OCI-LY1 (cell line): ENCODE results near the gene MCF2L.

ENCODE experiments used
- H2AFZ ChIP-seq: fragments of 200-600 bp; sonication (generic), shearing (Covaris generic); 2 replicates; pipeline ENCODE4 v1.6.0; 2014; ENCODE audit warnings: antibody characterized with exemption, mild to moderate bottlenecking, low read length
- H3F3A ChIP-seq: fragments of 200-600 bp; sonication (generic), shearing (Covaris generic); 2 replicates; pipeline ENCODE4 v1.6.0; 2014; ENCODE audit warnings: mild to moderate bottlenecking, antibody characterized with exemption, low read length, moderate library complexity; ENCODE audit not compliant: insufficient read depth
- H3K27ac ChIP-seq: fragments of 200-600 bp; sonication (generic); 2 replicates; pipeline ENCODE4 v1.5.1; 2014; ENCODE audit warnings: low read length, mixed run types, mild to moderate bottlenecking, low read depth; ENCODE audit not compliant: poor library complexity, severe bottlenecking
- H3K27me3 ChIP-seq: fragments of 200-600 bp; sonication (generic); 2 replicates; pipeline ENCODE4 v1.6.0; 2014; ENCODE audit warnings: antibody characterized with exemption, mild to moderate bottlenecking, low read length, moderate library complexity; ENCODE audit not compliant: insufficient read depth
- H3K36me3 ChIP-seq: fragments of 200-600 bp; sonication (generic); 2 replicates; pipeline ENCODE4 v1.6.1; 2014; ENCODE audit warnings: mild to moderate bottlenecking, antibody characterized with exemption, low read length, moderate library complexity, mixed read lengths; ENCODE audit not compliant: insufficient read depth
- H3K4me1 ChIP-seq: fragments of 200-600 bp; sonication (generic); 2 replicates; pipeline ENCODE4 v1.5.1; 2014; ENCODE audit warnings: mild to moderate bottlenecking, low read length, moderate library complexity; ENCODE audit not compliant: insufficient read depth, severe bottlenecking
- H3K4me2 ChIP-seq: fragments of 200-600 bp; sonication (generic), shearing (Covaris generic); 2 replicates; pipeline ENCODE4 v1.6.1; 2014; ENCODE audit warnings: low read length
- H3K4me3 ChIP-seq: fragments of 200-600 bp; sonication (generic); 2 replicates; pipeline ENCODE4 v1.5.1; 2014; ENCODE audit warnings: low read length, low read depth, mild to moderate bottlenecking, mixed read lengths; ENCODE audit not compliant: poor library complexity, severe bottlenecking
- H3K79me2 ChIP-seq: fragments of 200-600 bp; shearing (Covaris generic); 2 replicates; pipeline ENCODE4 v1.6.1; 2016; ENCODE audit warnings: mixed run types, low read length, mixed read lengths; ENCODE audit not compliant: insufficient read depth
- H3K9ac ChIP-seq: fragments of 200-600 bp; sonication (generic), shearing (Covaris generic); 2 replicates; pipeline ENCODE4 v1.6.1; 2014; ENCODE audit warnings: mild to moderate bottlenecking, low read length, mixed read lengths
- H3K9me2 ChIP-seq: fragments of 200-600 bp; sonication (generic), shearing (Covaris generic); 2 replicates; pipeline ENCODE4 v1.6.1; 2014; ENCODE audit warnings: low read depth, mild to moderate bottlenecking, low read length, mixed read lengths
- H3K9me3 ChIP-seq: fragments of 200-600 bp; shearing (Covaris generic); 2 replicates; pipeline ENCODE4 v1.6.1; 2014; ENCODE audit warnings: low read length, mixed read lengths
- H4K20me1 ChIP-seq: fragments of 200-600 bp; sonication (generic), shearing (Covaris generic); 2 replicates; pipeline ENCODE4 v1.6.0; 2016; ENCODE audit warnings: mild to moderate bottlenecking, low read length; ENCODE audit not compliant: insufficient read depth
- CTCF ChIP-seq: fragments of 200-600 bp; sonication (generic), shearing (Covaris generic); IDR thresholded peaks from 2 replicates; pipeline ENCODE4 v1.5.1; 2017; ENCODE audit warnings: mild to moderate bottlenecking, antibody characterized with exemption, low read length, moderate library complexity, mixed read lengths
- EZH2 ChIP-seq: fragments of 200-600 bp; sonication (generic), shearing (Covaris generic); IDR thresholded peaks from 2 replicates; pipeline ENCODE4 v1.8.0; 2017; ENCODE audit warnings: borderline replicate concordance, mixed run types, mild to moderate bottlenecking, antibody characterized with exemption, low read length, moderate library complexity, mixed read lengths

MCF2L gene

GRCh38 chr13:113123226-113124201 lies 154.5 kb downstream of the MCF2L start:
- TF ChIP-seq CTCF (peak; percentile 60), EZH2 (no peak)
- no peaks in the 10 kb centered on the region for H4K20me1 ChIP-seq
- no peaks in the 10 kb centered on the region for H3K9me2 ChIP-seq
- H3K27me3 ChIP-seq, result peaks cover 7% of the 10 kb centered on the region; the same call in 1 of the 2 replicates
- H3F3A ChIP-seq, result no peaks in the 10 kb centered on the region
- H3K4me3 ChIP-seq, result no peak overlapping the region
- H2AFZ ChIP-seq, result no peak overlapping the region
- no peaks in the 10 kb centered on the region for H3K36me3 ChIP-seq
- no peak overlapping the region for H3K9ac ChIP-seq
- no peaks in the 10 kb centered on the region for H3K4me1 ChIP-seq
- H3K9me3 ChIP-seq, result no peaks in the 10 kb centered on the region
- no peaks in the 10 kb centered on the region for H3K79me2 ChIP-seq
- H3K4me2 ChIP-seq, result no peak overlapping the region
- no peak overlapping the region for H3K27ac ChIP-seq

GRCh38 chr13:113124211-113124970 lies 155.4 kb downstream of the MCF2L start:
- H3K4me3 ChIP-seq, result no peak overlapping the region
- H3K27me3 ChIP-seq, result peaks cover 7% of the 10 kb centered on the region; the same call in 1 of the 2 replicates
- no peaks in the 10 kb centered on the region for H3K9me2 ChIP-seq
- no peaks in the 10 kb centered on the region for H4K20me1 ChIP-seq
- TF ChIP-seq EZH2 (no peak), CTCF (no peak)
- no peaks in the 10 kb centered on the region for H3K36me3 ChIP-seq
- no peaks in the 10 kb centered on the region for H3K79me2 ChIP-seq
- no peak overlapping the region for H3K4me2 ChIP-seq
- H3K27ac ChIP-seq, result no peak overlapping the region
- H2AFZ ChIP-seq, result no peak overlapping the region
- no peaks in the 10 kb centered on the region for H3F3A ChIP-seq
- H3K9me3 ChIP-seq, result no peaks in the 10 kb centered on the region
- no peak overlapping the region for H3K9ac ChIP-seq
- H3K4me1 ChIP-seq, result no peaks in the 10 kb centered on the region

- Histone ChIP-seq H3K9me2 (no peaks in the 10 kb centered on the region), H3K4me3 (no peak overlapping the region), H3K4me1 (no peaks in the 10 kb centered on the region), H3F3A (no peaks in the 10 kb centered on the region), H3K9ac (no peak overlapping the region), H3K4me2 (no peak overlapping the region), H4K20me1 (no peaks in the 10 kb centered on the region), H2AFZ (no peak overlapping the region), H3K36me3 (no peaks in the 10 kb centered on the region), H3K27me3 (no peaks in the 10 kb centered on the region; the same call in 1 of the 2 replicates), H3K9me3 (no peaks in the 10 kb centered on the region), H3K27ac (no peak overlapping the region), H3K79me2 (no peaks in the 10 kb centered on the region)
- no peak for TF ChIP-seq EZH2
- TF ChIP-seq CTCF, result no peak
These were observed 156.7 kb downstream of the MCF2L start for GRCh38 chr13:113125506-113126264.
